Dendritic cell treated with granulocyte-macrophage colony-stimulating factor and Interleukin-4, amounts not matched to agents 40 ng/mL and 50 ng/mL, for 4 days (primary cell): ENCODE results near the gene VWF.
"Not testable (repeated sequence)": the region's sequence is repeated elsewhere in the genome, so short reads cannot be mapped to it uniquely, and the experiment has no call there.

ENCODE experiments used
- H3K27ac Mint-ChIP-seq: one replicate; pipeline ENCODE4 v1.8.0; 2022; ENCODE audit warnings: mild to moderate bottlenecking, mixed read lengths
- H3K27me3 Mint-ChIP-seq: one replicate; pipeline ENCODE4 v1.8.0; 2022; ENCODE audit warnings: mild to moderate bottlenecking, mixed read lengths
- H3K36me3 Mint-ChIP-seq: one replicate; pipeline ENCODE4 v1.8.0; 2022; ENCODE audit warnings: low read depth, mixed read lengths
- H3K4me1 Mint-ChIP-seq: one replicate; pipeline ENCODE4 v1.8.0; 2022; ENCODE audit warnings: low read depth, mixed read lengths
- H3K4me3 Mint-ChIP-seq: one replicate; pipeline ENCODE4 v1.8.0; 2022; ENCODE audit warnings: mild to moderate bottlenecking, moderate library complexity, mixed read lengths
- H3K9me3 Mint-ChIP-seq: one replicate; pipeline ENCODE4 v1.8.0; 2022; ENCODE audit warnings: mixed read lengths
- intact Hi-C: fragments of 100-400 bp; cut with micrococcal nuclease; formaldehyde crosslinking; loops from one replicate; pipeline ENCODE4 v1.15.0; 2022

Gene VWF

DNA sequence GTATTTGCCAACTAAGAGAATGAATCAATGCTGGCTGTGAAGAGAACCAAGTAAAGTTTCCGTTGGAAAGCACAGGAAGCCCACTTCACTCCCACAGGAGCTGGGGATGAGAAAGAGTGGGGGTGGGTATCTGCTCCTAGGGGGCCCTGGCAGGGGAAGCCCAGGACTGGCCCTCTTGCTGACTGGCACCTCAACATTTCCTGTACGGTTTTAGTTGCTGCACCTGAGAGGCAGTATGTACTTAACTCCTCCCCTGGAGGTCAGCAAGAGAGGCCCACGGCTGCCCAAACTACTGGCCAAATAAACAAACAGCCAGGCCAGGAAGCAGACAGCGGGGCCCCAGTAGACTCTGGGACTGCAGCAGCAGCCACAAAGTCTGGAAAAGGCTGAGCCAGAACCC, 33.8 kb upstream of the VWF start:
- Mint-ChIP-seq H3K4me3 (no peak overlapping the region), H3K36me3 (no peaks in the 10 kb centered on the region), H3K9me3 (no peaks in the 10 kb centered on the region), H3K4me1 (peaks cover 45% of the 10 kb centered on the region), H3K27ac (peak overlapping the region; percentile 5), H3K27me3 (peaks cover 25% of the 10 kb centered on the region)
- intact Hi-C loops = no loop called here

DNA sequence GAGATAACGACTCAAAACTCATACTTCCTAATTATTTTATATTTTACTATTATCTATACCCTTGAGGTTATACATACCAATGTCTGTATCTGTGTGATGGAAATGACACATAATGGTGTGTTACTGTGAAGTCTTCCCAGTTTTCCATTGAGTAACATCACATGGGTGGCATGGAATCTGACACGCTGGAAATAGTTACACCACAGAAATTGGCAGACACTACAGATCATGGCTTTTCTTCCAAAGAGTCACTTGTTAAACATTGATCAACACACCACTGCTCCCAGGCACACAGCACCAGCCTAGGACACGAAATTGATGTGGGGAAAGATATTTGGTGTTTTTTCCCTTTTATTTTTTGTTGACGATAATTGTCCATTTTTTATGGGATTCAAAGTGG, 33.0 kb upstream of the VWF start:
- no peak overlapping the region for H3K27ac Mint-ChIP-seq
- H3K4me1 Mint-ChIP-seq = peaks cover 44% of the 10 kb centered on the region
- H3K36me3 Mint-ChIP-seq = no peaks in the 10 kb centered on the region
- no peaks in the 10 kb centered on the region for H3K9me3 Mint-ChIP-seq
- intact Hi-C loops = no loop called here
- H3K4me3 Mint-ChIP-seq = no peak overlapping the region
- peaks cover 25% of the 10 kb centered on the region for H3K27me3 Mint-ChIP-seq

DNA sequence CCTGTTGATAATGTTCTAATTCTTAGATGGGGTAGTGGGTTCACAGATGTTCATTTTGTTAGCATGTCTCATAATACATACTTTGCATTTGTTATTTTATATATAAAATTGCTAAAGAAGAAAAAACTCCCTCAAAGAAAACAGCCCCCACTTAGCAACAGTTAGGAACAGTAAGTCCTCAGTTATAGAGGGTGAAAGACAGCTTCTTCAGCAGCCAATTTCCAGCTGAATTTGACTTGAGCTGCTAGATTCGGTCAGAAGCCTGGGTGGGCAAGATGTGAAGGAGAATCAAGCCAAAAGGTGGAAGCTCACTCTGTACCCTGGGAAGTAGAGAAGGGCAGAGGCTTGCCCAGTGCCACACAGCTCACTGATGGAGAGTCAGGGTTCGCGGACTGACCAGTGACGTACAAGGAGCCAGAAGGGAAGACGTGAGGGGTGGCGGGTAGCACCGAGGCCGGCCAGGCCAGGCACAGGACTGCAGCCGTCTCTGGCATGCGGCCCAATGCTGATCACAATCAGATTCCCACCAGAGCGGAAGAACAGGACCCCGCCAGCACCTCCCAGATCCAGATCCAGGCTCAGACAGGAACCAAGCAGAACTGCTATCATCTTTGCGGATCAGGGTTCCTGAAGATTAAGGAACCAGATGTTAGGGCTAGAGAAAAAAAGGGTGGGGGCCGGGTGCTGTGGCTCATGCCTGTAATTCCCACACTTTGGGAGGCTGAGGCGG, 30.4 kb upstream of the VWF start:
- H3K36me3 Mint-ChIP-seq = no peaks in the 10 kb centered on the region
- peaks cover 27% of the 10 kb centered on the region for H3K4me1 Mint-ChIP-seq
- H3K27me3 Mint-ChIP-seq = peaks cover 5% of the 10 kb centered on the region
- intact Hi-C loops = no loop called here
- H3K4me3 Mint-ChIP-seq = peak overlapping the region; percentile 7
- H3K27ac Mint-ChIP-seq = peak overlapping the region; percentile 60
- H3K9me3 Mint-ChIP-seq = no peaks in the 10 kb centered on the region

- not testable (repeated sequence) for H3K36me3 Mint-ChIP-seq, H3K27ac Mint-ChIP-seq, H3K9me3 Mint-ChIP-seq, H3K4me3 Mint-ChIP-seq, H3K27me3 Mint-ChIP-seq
- intact Hi-C loops = loop anchor here (5.0 kb wide), 1 partner anchor 34 kb away; no protein-coding TSS in a partner anchor
- peaks cover 51% of the 10 kb centered on the region for H3K4me1 Mint-ChIP-seq
Measured at GRCh38 chr12:6148722-6149121, 24.3 kb upstream of the VWF start.

- Mint-ChIP-seq H3K36me3 (peaks cover under 1% of the 10 kb centered on the region), H3K4me1 (peaks cover 56% of the 10 kb centered on the region), H3K27ac (peak overlapping the region; percentile 70), H3K27me3 (no peaks in the 10 kb centered on the region), H3K9me3 (no peaks in the 10 kb centered on the region), H3K4me3 (no peak overlapping the region)
- intact Hi-C loops = loop anchor here (5.0 kb wide), 1 partner anchor 34 kb away; no protein-coding TSS in a partner anchor
Measured at GRCh38 chr12:6148061-6148460, 23.6 kb upstream of the VWF start.

DNA sequence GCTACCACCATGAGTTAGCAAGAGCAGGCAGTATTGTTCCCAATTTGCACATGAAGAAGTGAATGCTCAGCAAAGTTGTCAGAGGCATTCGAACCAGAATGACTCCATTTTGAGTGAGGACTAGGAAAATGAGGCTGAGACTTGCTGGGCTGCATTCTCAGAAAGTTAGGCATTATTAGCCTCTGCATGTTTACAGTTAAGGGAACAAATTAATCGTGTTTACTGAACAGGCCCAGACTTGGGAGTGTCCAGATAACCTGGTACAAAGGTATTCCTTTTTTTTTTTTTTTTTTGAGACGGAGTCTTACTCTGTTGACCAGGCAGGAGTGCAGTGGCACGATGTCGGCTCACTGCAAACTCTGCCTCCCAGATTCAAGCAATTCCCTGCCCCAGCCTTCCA, 22.5 kb upstream of the VWF start:
- H3K27me3 Mint-ChIP-seq = no peaks in the 10 kb centered on the region
- H3K4me1 Mint-ChIP-seq = peaks cover 59% of the 10 kb centered on the region
- H3K9me3 Mint-ChIP-seq = no peaks in the 10 kb centered on the region
- H3K4me3 Mint-ChIP-seq = no peak overlapping the region
- intact Hi-C loops = loop anchor here (5.0 kb wide), 1 partner anchor 35 kb away; no protein-coding TSS in a partner anchor
- peaks cover 8% of the 10 kb centered on the region for H3K36me3 Mint-ChIP-seq
- peak overlapping the region; percentile 91 for H3K27ac Mint-ChIP-seq

DNA sequence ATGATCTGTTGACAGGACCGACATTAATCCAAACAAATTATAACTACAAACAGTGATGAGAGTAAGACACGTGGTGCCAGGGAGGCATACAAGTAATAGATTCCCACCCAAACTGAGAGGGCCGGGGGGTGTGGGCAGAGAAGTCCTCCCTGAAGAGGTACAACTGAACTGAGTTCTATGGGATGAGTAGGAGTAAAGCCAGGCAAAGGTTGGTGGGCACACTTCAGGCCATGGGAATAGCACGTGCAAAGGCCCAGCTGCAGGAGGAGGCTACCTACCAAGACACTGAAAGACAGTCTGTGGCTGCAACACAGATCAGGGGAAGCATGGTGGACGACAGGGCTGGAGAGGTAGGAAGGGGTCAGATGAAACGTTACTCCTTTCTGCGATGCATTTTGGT, 22.0 kb upstream of the VWF start:
- H3K9me3 Mint-ChIP-seq = no peaks in the 10 kb centered on the region
- peak overlapping the region; percentile 91 for H3K27ac Mint-ChIP-seq

DNA sequence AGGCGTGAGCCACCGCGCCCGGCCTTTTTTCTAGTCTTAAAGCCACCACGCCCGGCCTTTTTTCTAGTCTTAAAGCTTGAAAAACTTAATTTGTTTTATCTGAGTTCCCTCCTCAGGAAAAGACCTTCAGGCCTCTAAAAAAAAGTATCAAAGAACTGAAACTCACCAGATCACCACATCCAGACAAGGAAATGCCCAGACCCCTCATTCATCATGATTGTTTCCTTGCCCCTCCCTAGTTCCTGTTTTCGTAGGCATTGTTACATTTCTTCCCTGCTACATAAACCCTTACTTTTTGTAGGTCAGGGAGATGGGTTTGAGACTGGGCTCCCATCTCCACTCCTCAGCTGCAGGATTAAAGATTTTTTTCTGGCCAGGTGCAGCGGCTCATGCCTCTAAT, 21.1 kb upstream of the VWF start:
- peaks cover 73% of the 10 kb centered on the region for H3K4me1 Mint-ChIP-seq
- H3K36me3 Mint-ChIP-seq = peaks cover 8% of the 10 kb centered on the region
- intact Hi-C loops = loop anchor here (5.0 kb wide), 1 partner anchor 37 kb away; no protein-coding TSS in a partner anchor
- H3K9me3 Mint-ChIP-seq = no peaks in the 10 kb centered on the region
- H3K4me3 Mint-ChIP-seq = peak overlapping the region; percentile 30
- no peaks in the 10 kb centered on the region for H3K27me3 Mint-ChIP-seq
- peak overlapping the region; percentile 91 for H3K27ac Mint-ChIP-seq

More for the DNA sequence above, 22.0 kb upstream of the VWF start:
- H3K27me3 Mint-ChIP-seq = no peaks in the 10 kb centered on the region
- H3K36me3 Mint-ChIP-seq = peaks cover 8% of the 10 kb centered on the region
- intact Hi-C loops = loop anchor here (5.0 kb wide), 1 partner anchor 36 kb away; no protein-coding TSS in a partner anchor
- peaks cover 64% of the 10 kb centered on the region for H3K4me1 Mint-ChIP-seq
- no peak overlapping the region for H3K4me3 Mint-ChIP-seq

GRCh38 chr12:6143303-6143675, 18.8 kb upstream of the VWF start:
- Mint-ChIP-seq H3K36me3 (peaks cover 8% of the 10 kb centered on the region), H3K4me1 (peaks cover 77% of the 10 kb centered on the region), H3K9me3 (no peaks in the 10 kb centered on the region), H3K27ac (peak overlapping the region; percentile 94), H3K4me3 (no peak overlapping the region), H3K27me3 (no peaks in the 10 kb centered on the region)
- intact Hi-C loops = no loop called here

DNA sequence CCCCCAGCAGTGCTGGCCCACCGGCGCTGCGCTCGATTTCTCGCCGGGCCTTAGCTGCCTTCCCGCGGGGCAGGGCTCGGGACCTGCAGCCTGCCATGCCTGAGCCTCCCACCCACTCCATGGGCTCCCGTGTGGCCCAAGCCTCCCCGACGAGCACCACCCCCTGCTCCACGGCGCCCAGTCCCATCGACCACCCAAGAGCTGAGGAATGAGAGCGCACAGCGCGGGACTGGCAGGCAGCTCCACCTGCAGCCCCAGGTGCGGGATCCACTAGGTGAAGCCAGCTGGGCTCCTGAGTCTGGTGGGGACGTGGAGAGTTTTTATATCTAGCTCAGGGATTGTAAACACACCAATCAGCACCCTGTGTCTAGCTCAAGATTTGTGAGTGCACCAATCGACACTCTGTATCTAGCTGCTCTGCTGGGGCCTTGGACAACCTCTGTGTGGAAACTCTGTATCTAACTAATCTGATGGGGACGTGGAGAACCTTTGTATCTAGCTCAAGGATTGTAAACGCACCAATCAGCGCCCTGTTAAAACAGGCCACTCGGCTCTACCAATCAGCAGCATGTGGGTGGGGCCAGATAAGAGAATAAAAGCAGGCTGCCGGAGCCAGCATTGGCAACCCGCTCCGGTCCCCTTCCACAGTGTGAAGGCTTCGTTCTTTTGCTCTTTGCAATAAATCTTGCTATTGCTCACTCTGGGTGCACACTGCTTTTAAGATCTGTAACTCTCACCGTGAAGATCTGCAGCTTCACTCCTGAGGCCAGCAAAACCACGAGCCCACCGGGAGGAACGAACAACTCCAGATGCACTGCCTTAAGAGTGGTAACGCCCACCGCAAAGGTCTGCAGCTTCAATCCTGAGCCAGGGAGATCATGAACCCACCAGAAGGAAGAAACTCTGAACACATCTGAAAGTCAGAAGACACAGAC, 18.2 kb upstream of the VWF start:
- Mint-ChIP-seq H3K27ac (peak overlapping the region; percentile 94), H3K4me1 (peaks cover 75% of the 10 kb centered on the region)
- intact Hi-C loops, H3K27me3 Mint-ChIP-seq, H3K4me3 Mint-ChIP-seq, H3K9me3 Mint-ChIP-seq, H3K36me3 Mint-ChIP-seq: not testable (repeated sequence)

DNA sequence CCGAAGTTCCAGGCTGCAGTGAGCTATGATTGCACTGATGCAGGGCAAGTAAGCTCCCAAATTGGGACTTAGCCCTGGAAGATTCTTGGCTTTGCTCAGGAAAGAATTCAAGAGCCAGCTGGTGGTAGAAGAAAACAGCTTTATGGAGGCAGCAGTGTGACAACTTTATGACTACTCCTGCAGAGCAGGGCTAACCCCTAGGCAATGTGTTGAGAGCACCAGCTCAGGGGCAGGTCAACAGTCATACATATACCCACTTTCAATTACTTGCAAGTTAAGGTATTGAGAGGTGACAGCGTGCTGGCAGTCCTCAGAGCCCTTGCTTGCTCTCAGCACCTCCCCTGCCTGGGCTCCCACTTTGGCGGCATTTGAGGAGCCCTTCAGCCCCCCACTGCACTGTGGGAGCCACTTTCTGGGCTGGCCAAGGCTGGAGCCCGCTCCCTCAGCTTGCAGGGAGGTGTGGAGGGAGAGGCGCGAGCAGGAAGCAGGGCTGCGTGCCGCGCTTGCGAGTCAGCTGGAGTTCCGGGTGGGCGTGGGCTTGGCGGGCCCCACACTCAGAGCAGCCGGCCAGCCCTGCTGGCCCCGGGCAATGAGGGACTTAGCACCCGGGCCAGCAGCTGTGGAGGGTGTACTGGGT, 17.4 kb upstream of the VWF start:
- intact Hi-C loops = loop anchor here (1.0 kb wide), 1 partner anchor 25 kb away; no protein-coding TSS in a partner anchor
- H3K36me3 Mint-ChIP-seq, H3K9me3 Mint-ChIP-seq, H3K4me3 Mint-ChIP-seq, H3K27me3 Mint-ChIP-seq: not testable (repeated sequence)
- H3K27ac Mint-ChIP-seq = peak overlapping the region; percentile 94
- peaks cover 78% of the 10 kb centered on the region for H3K4me1 Mint-ChIP-seq

GRCh38 chr12:6140651-6141447, 16.4 kb upstream of the VWF start:
- H3K27ac Mint-ChIP-seq = peak overlapping the region; percentile 94
- H3K9me3 Mint-ChIP-seq = no peaks in the 10 kb centered on the region
- peaks cover 8% of the 10 kb centered on the region for H3K36me3 Mint-ChIP-seq
- H3K4me3 Mint-ChIP-seq = peak overlapping the region; percentile 58
- intact Hi-C loops = loop anchor here (1.0 kb wide), 1 partner anchor 26 kb away; no protein-coding TSS in a partner anchor
- peaks cover 75% of the 10 kb centered on the region for H3K4me1 Mint-ChIP-seq
- H3K27me3 Mint-ChIP-seq = peaks cover 3% of the 10 kb centered on the region

GRCh38 chr12:6135071-6135470, 10.6 kb upstream of the VWF start:
- Mint-ChIP-seq H3K36me3 (no peaks in the 10 kb centered on the region), H3K4me3 (no peak overlapping the region), H3K27ac (no peak overlapping the region), H3K27me3 (peaks cover 3% of the 10 kb centered on the region), H3K9me3 (no peaks in the 10 kb centered on the region), H3K4me1 (peaks cover 31% of the 10 kb centered on the region)
- intact Hi-C loops = no loop called here
